Thyroid gland (tissue), 4 donors: Measurements from ENCODE around the gene CCT4. TPM values are rescaled to one million over a fixed set of nuclear protein-coding genes. Genes with fewer than 3 reads are reported as not detected.
"Not testable (repeated sequence)": the region's sequence is repeated elsewhere in the genome, so short reads cannot be mapped to it uniquely, and the experiment has no call there.

Source experiments
- DNase-seq, 2 donors: peaks; one replicate each; pipeline ENCODE4 v3.0.0-alpha.2; 2019
- H3K27ac ChIP-seq, 3 donors: fragments of 200-600 bp; sonication (generic); 1 replicate in 2 of 3; 2 replicates in 1 of 3; pipeline ENCODE4 v1.5.1; 2016 to 2019; ENCODE audit warnings: mild to moderate bottlenecking in 1 of 3, moderate library complexity in 1 of 3
- H3K27me3 ChIP-seq: fragments of 200-600 bp; sonication (generic); one replicate; pipeline ENCODE4 v1.5.1; 2019
- H3K36me3 ChIP-seq, 2 donors: fragments of 200-600 bp; sonication (generic); one replicate each; pipeline ENCODE4 v1.5.1; 2016 to 2019
- H3K4me1 ChIP-seq, 2 donors: fragments of 200-600 bp; sonication (generic); one replicate each; pipeline ENCODE4 v1.5.1; 2017 to 2019
- H3K4me3 ChIP-seq, 3 donors: fragments of 200-600 bp; sonication (generic); replicated peaks in 1 of 3; 1 replicate in 2 of 3; 2 replicates in 1 of 3; pipeline ENCODE4 v1.5.1; 2016; ENCODE audit warnings: mild to moderate bottlenecking in 1 of 3
- H3K9me3 ChIP-seq: fragments of 200-600 bp; sonication (generic); one replicate; pipeline ENCODE4 v1.5.1; 2017
- CTCF ChIP-seq, 6 experiments: fragments of 200-600 bp in 3 of 6; fragments of 450-650 bp in 3 of 6; sonication (generic) in 3 of 6; IDR thresholded peaks; one replicate each; pipeline ENCODE4 v1.5.1; 2016 to 2019; ENCODE audit warnings: antibody characterized with exemption in 6 of 6, mild to moderate bottlenecking in 2 of 6, inconsistent platforms in 1 of 6, moderate library complexity in 1 of 6
- POLR2A ChIP-seq, 2 donors: fragments of 450-650 bp; IDR thresholded peaks; one replicate each; pipeline ENCODE4 v1.6.1; 2017; ENCODE audit warnings: antibody characterized with exemption in 2 of 2, mild to moderate bottlenecking in 2 of 2, moderate library complexity in 1 of 2
- WGBS, 2 donors: methylation state at CpG; one replicate each; pipeline ENCODE4 v1.1.5; 2017; 5-methylcytosine and 5-hydroxymethylcytosine counted together
- intact Hi-C: fragments of 100-400 bp; cut with DNase I; formaldehyde crosslinking; loops from one replicate; pipeline ENCODE4 v1.15.1; 2023
- total RNA-seq, 4 donors: library from RNA; depleted of rRNA; stranded (reverse); fragments of >200 nt; gene quantifications; one replicate each; pipeline ENCODE4 v1.2.3, GENCODE V29; 2016

CCT4 gene
- total RNA-seq, 4 donors from 2014 or later, result 84.4 to 96.5 (median 88.7) TPM

GRCh38 chr2:61900281-61900680 lies 11.8 kb upstream of the CCT4 start:
- intact Hi-C loops, result no loop called here
- H3K36me3 ChIP-seq, result no peaks in the 10 kb centered on the region
- peaks cover 4 to 5% of the 10 kb centered on the region in 2 donors for H3K4me1 ChIP-seq
- H3K27me3 ChIP-seq, result no peaks in the 10 kb centered on the region
- H3K27ac ChIP-seq, result no peak overlapping the region
- DNase-seq, result no peak
- WGBS, 2 donors, result 74 to 86% methylated on average over 1 of the region's 1 CpG
- no peak for TF ChIP-seq POLR2A (IDR thresholded peaks at IDR 0.05)
- no peak overlapping the region for H3K4me3 ChIP-seq
- no peaks in the 10 kb centered on the region for H3K9me3 ChIP-seq

- DNase-seq, result no peak
- intact Hi-C loops, result no loop called here
- Histone ChIP-seq H3K9me3 (no peaks in the 10 kb centered on the region), H3K27me3 (no peaks in the 10 kb centered on the region), H3K36me3 (no peaks in the 10 kb centered on the region), H3K4me3 (no peak overlapping the region), H3K4me1 (no peaks in the 10 kb centered on the region), H3K27ac (no peak overlapping the region)
- TF ChIP-seq POLR2A (IDR thresholded peaks at IDR 0.05) (no peak), CTCF (IDR thresholded peaks at IDR 0.05) (peak in 4 of 6 experiments; percentile 15 to 40 (median 25))
- WGBS, 2 donors, result 47 to 51% methylated on average over 2 of the region's 2 CpGs
Observed at GRCh38 chr2:61898810-61899209, 10.4 kb upstream of the CCT4 start.

GRCh38 chr2:61887717-61888266 lies 664 bp downstream of the CCT4 start:
- TF ChIP-seq POLR2A (IDR thresholded peaks at IDR 0.05) (no peak), CTCF (IDR thresholded peaks at IDR 0.05) (no peak)
- peaks cover 6 to 16% of the 10 kb centered on the region in 2 donors for H3K36me3 ChIP-seq
- intact Hi-C loops, result no loop called here
- no peaks in the 10 kb centered on the region for H3K27me3 ChIP-seq
- peak overlapping the region; percentile 87 to 99 (median 94) for H3K27ac ChIP-seq
- H3K4me3 ChIP-seq, result peak overlapping the region; percentile 35 to 95 (median 76)
- peak in 1 of 2 donors; percentile 18 for DNase-seq
- no peaks in the 10 kb centered on the region for H3K9me3 ChIP-seq
- H3K4me1 ChIP-seq, result peaks cover 0 to 13% of the 10 kb centered on the region in 2 donors
- WGBS, 2 donors, result 0% methylated on average over 18 of the region's 18 CpGs

- Histone ChIP-seq H3K36me3 (peaks cover 23 to 33% of the 10 kb centered on the region in 2 donors), H3K27ac (no peak overlapping the region), H3K4me1 (peaks cover 0 to 13% of the 10 kb centered on the region in 2 donors), H3K9me3 (no peaks in the 10 kb centered on the region), H3K4me3 (no peak overlapping the region), H3K27me3 (no peaks in the 10 kb centered on the region)
- 89 to 90% methylated on average over 18 of the region's 18 CpGs for WGBS, 2 donors
- no peak for TF ChIP-seq POLR2A (IDR thresholded peaks at IDR 0.05)
- TF ChIP-seq CTCF (IDR thresholded peaks at IDR 0.05), result no peak
- intact Hi-C loops, result no loop called here
- DNase-seq, result no peak
Observed at GRCh38 chr2:61885896-61886603, 2.4 kb downstream of the CCT4 start.

- Histone ChIP-seq H3K27me3 (no peaks in the 10 kb centered on the region), H3K9me3 (no peaks in the 10 kb centered on the region), H3K4me1 (peaks cover 0 to 13% of the 10 kb centered on the region in 2 donors), H3K4me3 (no peak overlapping the region), H3K36me3 (peaks cover 52 to 56% of the 10 kb centered on the region in 2 donors), H3K27ac (no peak overlapping the region)
- no peak for DNase-seq
- 92 to 94% methylated on average over 5 of the region's 5 CpGs for WGBS, 2 donors
- TF ChIP-seq CTCF (IDR thresholded peaks at IDR 0.05) (no peak), POLR2A (IDR thresholded peaks at IDR 0.05) (no peak)
- intact Hi-C loops, result no loop called here
Observed at GRCh38 chr2:61882850-61883249, 5.6 kb downstream of the CCT4 start.

GRCh38 chr2:61879351-61879750 lies 9.1 kb downstream of the CCT4 start:
- whole genome bisulfite sequencing, 2 donors, result 99% methylated on average over 4 of the region's 4 CpGs
- H3K27ac ChIP-seq, H3K9me3 ChIP-seq, H3K4me1 ChIP-seq, intact Hi-C loops, DNase-seq, H3K27me3 ChIP-seq, H3K4me3 ChIP-seq: not testable (repeated sequence)
- H3K36me3 ChIP-seq, result peaks cover 77 to 85% of the 10 kb centered on the region in 2 donors
